ENCODE data around the gene AKT3. TPM values are rescaled to one million over a fixed set of nuclear protein-coding genes. Genes with fewer than 3 reads are reported as not detected.

Gene AKT3
- total and polyA plus RNA-seq, 2 experiments from 2014 or later: 3.5 to 13.0 TPM

- Histone ChIP-seq H3K4me1 (ENCODE audit: insufficient read depth) (peaks cover 13% of the 10 kb centered on the region), H3K4me2 (peak overlapping the region; percentile 93), H2AFZ (peak overlapping the region; percentile 20), H3K4me3 (peak overlapping the region; percentile 36), H4K20me1 (ENCODE audit: insufficient read depth, poor library complexity, severe bottlenecking) (no peaks in the 10 kb centered on the region), H3K27ac (no peak overlapping the region), H3K27me3 (no peaks in the 10 kb centered on the region), H3K36me3 (replicated peaks; ENCODE audit: insufficient read depth, low read depth) (no peaks in the 10 kb centered on the region), H3K79me2 (no peaks in the 10 kb centered on the region), H3K9me2 (replicated peaks; ENCODE audit: insufficient read depth) (no peaks in the 10 kb centered on the region), H3K9me3 (ENCODE audit: low read depth) (no peaks in the 10 kb centered on the region)
- DNase-seq (ENCODE audit: low spot score): no peak
- TF ChIP-seq EZH2 (IDR thresholded peaks at IDR 0.05; ENCODE audit: borderline replicate concordance): no peak
- TF ChIP-seq CTCF (IDR thresholded peaks at IDR 0.05; ENCODE audit: poor library complexity): peak; percentile 28
- WGBS (ENCODE audit: low lambda C conversion rate, missing lambda C conversion rate): 19% methylated on average over 17 of the region's 60 CpGs
Measured at GRCh38 chr1:243483071-243483771, 366.8 kb downstream of the AKT3 start.

GRCh38 chr1:243482141-243483022, 367.7 kb downstream of the AKT3 start:
- Histone ChIP-seq H2AFZ (peak overlapping the region; percentile 20), H3K9me2 (replicated peaks; ENCODE audit: insufficient read depth) (no peaks in the 10 kb centered on the region), H3K36me3 (replicated peaks; ENCODE audit: insufficient read depth, low read depth) (no peaks in the 10 kb centered on the region), H3K4me1 (ENCODE audit: insufficient read depth) (peaks cover 13% of the 10 kb centered on the region), H3K4me2 (peak overlapping the region; percentile 93), H3K27ac (no peak overlapping the region), H3K9me3 (ENCODE audit: low read depth) (no peaks in the 10 kb centered on the region), H3K79me2 (no peaks in the 10 kb centered on the region), H4K20me1 (ENCODE audit: insufficient read depth, poor library complexity, severe bottlenecking) (no peaks in the 10 kb centered on the region), H3K27me3 (no peaks in the 10 kb centered on the region), H3K4me3 (peak overlapping the region; percentile 36)
- peak; percentile 63 for DNase-seq (ENCODE audit: low spot score)
- WGBS (ENCODE audit: low lambda C conversion rate, missing lambda C conversion rate): 42% methylated on average over 25 of the region's 25 CpGs
- no peak for TF ChIP-seq CTCF (IDR thresholded peaks at IDR 0.05; ENCODE audit: poor library complexity)
- TF ChIP-seq EZH2 (IDR thresholded peaks at IDR 0.05; ENCODE audit: borderline replicate concordance): no peak
- TF ChIP-seq EZH2phosphoT487 (IDR thresholded peaks at IDR 0.05; ENCODE audit: low read depth, severe bottlenecking, unreplicated experiment): no peak

GRCh38 chr1:243481101-243481500, 368.9 kb downstream of the AKT3 start:
- Histone ChIP-seq H3K9me2 (replicated peaks; ENCODE audit: insufficient read depth) (no peaks in the 10 kb centered on the region), H3K27me3 (no peaks in the 10 kb centered on the region), H4K20me1 (ENCODE audit: insufficient read depth, poor library complexity, severe bottlenecking) (no peaks in the 10 kb centered on the region), H3K36me3 (replicated peaks; ENCODE audit: insufficient read depth, low read depth) (no peaks in the 10 kb centered on the region), H3K79me2 (no peaks in the 10 kb centered on the region), H3K27ac (no peak overlapping the region), H2AFZ (no peak overlapping the region), H3K4me1 (ENCODE audit: insufficient read depth) (peaks cover 13% of the 10 kb centered on the region), H3K4me2 (no peak overlapping the region), H3K4me3 (no peak overlapping the region), H3K9me3 (ENCODE audit: low read depth) (no peaks in the 10 kb centered on the region)
- 95% methylated on average over 5 of the region's 5 CpGs for WGBS (ENCODE audit: low lambda C conversion rate, missing lambda C conversion rate)
- DNase-seq (ENCODE audit: low spot score): no peak
- TF ChIP-seq EZH2phosphoT487 (IDR thresholded peaks at IDR 0.05; ENCODE audit: low read depth, severe bottlenecking, unreplicated experiment) (no peak), CTCF (IDR thresholded peaks at IDR 0.05; ENCODE audit: poor library complexity) (no peak), EZH2 (IDR thresholded peaks at IDR 0.05; ENCODE audit: borderline replicate concordance) (no peak)
